Ishikawa (cell line): ENCODE results near the gene DKK1.

Experiments used
- EGR1 ChIP-seq: IDR thresholded peaks from 2 replicates; pipeline ENCODE4 v1.6.1; 2012
- EP300 ChIP-seq: IDR thresholded peaks from 2 replicates; pipeline ENCODE4 v1.6.1; 2012; ENCODE audit warnings: borderline replicate concordance
- FOXM1 ChIP-seq: IDR thresholded peaks from 2 replicates; pipeline ENCODE4 v1.6.1; 2012; ENCODE audit warnings: low read depth, borderline replicate concordance
- NFIC ChIP-seq: IDR thresholded peaks from 2 replicates; pipeline ENCODE4 v1.6.1; 2012
- TF ChIP-seq, protein P1 (sequence below): IDR thresholded peaks from 2 replicates; pipeline ENCODE4 v1.6.1; 2012
- TF ChIP-seq, protein P2 (sequence below): IDR thresholded peaks from 2 replicates; pipeline ENCODE4 v1.6.1; 2012
- TF ChIP-seq, protein P3 (sequence below): IDR thresholded peaks from 2 replicates; pipeline ENCODE4 v1.6.1; 2012; ENCODE audit warnings: low read depth, mild to moderate bottlenecking

DNA sequence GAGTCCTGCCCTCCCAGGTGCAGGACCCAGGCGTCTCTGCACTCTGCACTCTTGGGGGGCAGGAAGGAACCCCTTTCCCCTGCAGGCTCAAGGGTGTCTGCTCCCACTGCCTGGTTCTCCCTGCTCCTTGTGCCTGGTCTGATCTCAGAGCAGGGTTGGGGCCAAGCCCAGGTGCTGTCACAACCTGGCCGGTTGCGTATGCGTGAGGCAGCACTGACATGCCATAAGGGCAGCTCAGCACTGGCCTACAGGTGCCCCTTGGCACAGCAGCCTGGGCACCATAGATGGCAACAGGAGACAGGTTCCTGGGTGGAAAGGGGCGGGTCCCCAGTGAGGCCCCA, 33.2 kb downstream of the DKK1 start:
- TF ChIP-seq, protein P1, sequence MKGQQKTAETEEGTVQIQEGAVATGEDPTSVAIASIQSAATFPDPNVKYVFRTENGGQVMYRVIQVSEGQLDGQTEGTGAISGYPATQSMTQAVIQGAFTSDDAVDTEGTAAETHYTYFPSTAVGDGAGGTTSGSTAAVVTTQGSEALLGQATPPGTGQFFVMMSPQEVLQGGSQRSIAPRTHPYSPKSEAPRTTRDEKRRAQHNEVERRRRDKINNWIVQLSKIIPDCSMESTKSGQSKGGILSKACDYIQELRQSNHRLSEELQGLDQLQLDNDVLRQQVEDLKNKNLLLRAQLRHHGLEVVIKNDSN: no peak
- TF ChIP-seq NFIC (no peak), FOXM1 (no peak), EP300 (no peak), EGR1 (no peak)
- TF ChIP-seq, protein P2, sequence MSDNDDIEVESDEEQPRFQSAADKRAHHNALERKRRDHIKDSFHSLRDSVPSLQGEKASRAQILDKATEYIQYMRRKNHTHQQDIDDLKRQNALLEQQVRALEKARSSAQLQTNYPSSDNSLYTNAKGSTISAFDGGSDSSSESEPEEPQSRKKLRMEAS: no peak
- TF ChIP-seq, protein P3, sequence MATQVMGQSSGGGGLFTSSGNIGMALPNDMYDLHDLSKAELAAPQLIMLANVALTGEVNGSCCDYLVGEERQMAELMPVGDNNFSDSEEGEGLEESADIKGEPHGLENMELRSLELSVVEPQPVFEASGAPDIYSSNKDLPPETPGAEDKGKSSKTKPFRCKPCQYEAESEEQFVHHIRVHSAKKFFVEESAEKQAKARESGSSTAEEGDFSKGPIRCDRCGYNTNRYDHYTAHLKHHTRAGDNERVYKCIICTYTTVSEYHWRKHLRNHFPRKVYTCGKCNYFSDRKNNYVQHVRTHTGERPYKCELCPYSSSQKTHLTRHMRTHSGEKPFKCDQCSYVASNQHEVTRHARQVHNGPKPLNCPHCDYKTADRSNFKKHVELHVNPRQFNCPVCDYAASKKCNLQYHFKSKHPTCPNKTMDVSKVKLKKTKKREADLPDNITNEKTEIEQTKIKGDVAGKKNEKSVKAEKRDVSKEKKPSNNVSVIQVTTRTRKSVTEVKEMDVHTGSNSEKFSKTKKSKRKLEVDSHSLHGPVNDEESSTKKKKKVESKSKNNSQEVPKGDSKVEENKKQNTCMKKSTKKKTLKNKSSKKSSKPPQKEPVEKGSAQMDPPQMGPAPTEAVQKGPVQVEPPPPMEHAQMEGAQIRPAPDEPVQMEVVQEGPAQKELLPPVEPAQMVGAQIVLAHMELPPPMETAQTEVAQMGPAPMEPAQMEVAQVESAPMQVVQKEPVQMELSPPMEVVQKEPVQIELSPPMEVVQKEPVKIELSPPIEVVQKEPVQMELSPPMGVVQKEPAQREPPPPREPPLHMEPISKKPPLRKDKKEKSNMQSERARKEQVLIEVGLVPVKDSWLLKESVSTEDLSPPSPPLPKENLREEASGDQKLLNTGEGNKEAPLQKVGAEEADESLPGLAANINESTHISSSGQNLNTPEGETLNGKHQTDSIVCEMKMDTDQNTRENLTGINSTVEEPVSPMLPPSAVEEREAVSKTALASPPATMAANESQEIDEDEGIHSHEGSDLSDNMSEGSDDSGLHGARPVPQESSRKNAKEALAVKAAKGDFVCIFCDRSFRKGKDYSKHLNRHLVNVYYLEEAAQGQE: no peak
